ENCODE data around the gene MAP3K3. TPM values are rescaled to one million over a fixed set of nuclear protein-coding genes. Genes with fewer than 3 reads are reported as not detected.
"Not testable (repeated sequence)": the region's sequence is repeated elsewhere in the genome, so short reads cannot be mapped to it uniquely, and the experiment has no call there.

Gene MAP3K3
- total RNA-seq, 4 donors from 2014 or later = 62.8 to 107 (median 71.7) TPM

GRCh38 chr17:63714550-63715277 lies 92.5 kb downstream of the MAP3K3 start:
- peaks cover 0 to 57% (median 0%) of the 10 kb centered on the region in 3 donors for H3K36me3 ChIP-seq
- 70 to 75% methylated on average over 10 of the region's 10 CpGs for WGBS, 2 donors
- no peaks in the 10 kb centered on the region for H3K27me3 ChIP-seq
- H3K4me3 ChIP-seq = no peak overlapping the region
- H3K9me3 ChIP-seq = no peaks in the 10 kb centered on the region
- DNase-seq (ENCODE audit: low spot score in 2 of 2) = no peak
- TF ChIP-seq EP300 (IDR thresholded peaks at IDR 0.05) = no peak
- no peak for TF ChIP-seq CTCF (IDR thresholded peaks at IDR 0.05)
- no peak for TF ChIP-seq POLR2A (IDR thresholded peaks at IDR 0.05)
- H3K4me1 ChIP-seq = peaks cover 0 to 16% (median 7%) of the 10 kb centered on the region in 4 donors
- no peak overlapping the region for H3K27ac ChIP-seq

GRCh38 chr17:63716426-63716825 lies 94.2 kb downstream of the MAP3K3 start:
- WGBS, 2 donors = 83 to 88% methylated on average over 3 of the region's 3 CpGs
- H3K4me3 ChIP-seq = no peak overlapping the region
- no peak overlapping the region for H3K27ac ChIP-seq
- DNase-seq (ENCODE audit: low spot score in 2 of 2) = no peak
- no peaks in the 10 kb centered on the region for H3K9me3 ChIP-seq
- TF ChIP-seq EP300 (IDR thresholded peaks at IDR 0.05) = no peak
- no peak for TF ChIP-seq CTCF (IDR thresholded peaks at IDR 0.05)
- no peak for TF ChIP-seq POLR2A (IDR thresholded peaks at IDR 0.05)
- H3K4me1 ChIP-seq = peaks cover 0 to 16% (median 7%) of the 10 kb centered on the region in 4 donors
- peaks cover 0 to 43% (median 0%) of the 10 kb centered on the region in 3 donors for H3K36me3 ChIP-seq
- no peaks in the 10 kb centered on the region for H3K27me3 ChIP-seq

- no peak overlapping the region for H3K4me3 ChIP-seq
- WGBS, 2 donors = 35 to 38% methylated on average over 5 of the region's 5 CpGs
- no peaks in the 10 kb centered on the region for H3K27me3 ChIP-seq
- no peaks in the 10 kb centered on the region for H3K9me3 ChIP-seq
- H3K36me3 ChIP-seq = peaks cover 0 to 25% (median 0%) of the 10 kb centered on the region in 3 donors
- no peak for TF ChIP-seq POLR2A (IDR thresholded peaks at IDR 0.05)
- no peak for TF ChIP-seq EP300 (IDR thresholded peaks at IDR 0.05)
- TF ChIP-seq CTCF (IDR thresholded peaks at IDR 0.05) = no peak
- peaks cover 0 to 16% (median 7%) of the 10 kb centered on the region in 4 donors for H3K4me1 ChIP-seq
- H3K27ac ChIP-seq = peak overlapping the region in 2 of 4 donors; percentile 3 to 57
- no peak for DNase-seq (ENCODE audit: low spot score in 2 of 2)
Observed at GRCh38 chr17:63718988-63719387, 96.8 kb downstream of the MAP3K3 start.

- H3K4me1 ChIP-seq = peaks cover 0 to 16% (median 7%) of the 10 kb centered on the region in 4 donors
- not testable (repeated sequence) for DNase-seq (ENCODE audit: low spot score in 2 of 2); H3K9me3 ChIP-seq; H3K27ac ChIP-seq; H3K4me3 ChIP-seq; H3K27me3 ChIP-seq
- 95% methylated on average over 5 of the region's 5 CpGs for WGBS, 2 donors
- peaks cover 0 to 22% (median 0%) of the 10 kb centered on the region in 3 donors for H3K36me3 ChIP-seq
Observed at GRCh38 chr17:63720194-63720593, 98.0 kb downstream of the MAP3K3 start.

- Histone ChIP-seq H3K4me1 (peaks cover 0 to 16% (median 7%) of the 10 kb centered on the region in 4 donors), H3K27ac (no peak overlapping the region), H3K4me3 (no peak overlapping the region), H3K27me3 (no peaks in the 10 kb centered on the region), H3K9me3 (no peaks in the 10 kb centered on the region), H3K36me3 (peaks cover 0 to 41% (median 0%) of the 10 kb centered on the region in 3 donors)
- TF ChIP-seq POLR2A (IDR thresholded peaks at IDR 0.05) (no peak), CTCF (IDR thresholded peaks at IDR 0.05) (no peak), EP300 (IDR thresholded peaks at IDR 0.05) (no peak)
- DNase-seq (ENCODE audit: low spot score in 2 of 2) = no peak
- 43 to 53% methylated on average over 2 of the region's 2 CpGs for WGBS, 2 donors
Observed at GRCh38 chr17:63722403-63722802, 100.2 kb downstream of the MAP3K3 start.

Data from tibial nerve (tissue), 4 donors.